HEK293 (cell line): ENCODE data around the gene CCL28.

Experiments used
- CTCF ChIA-PET: fragments of 350-600 bp; formaldehyde crosslinking; extraction: SDS; loops from one replicate; lab custom pipeline; 2021; ENCODE audit warnings: antibody characterized with exemption; lab: Yijun Ruan, JAX
- POLR2A ChIA-PET: fragments of 300-600 bp; formaldehyde crosslinking; extraction: SDS; loops from one replicate; lab custom pipeline; 2020; ENCODE audit warnings: antibody characterized with exemption, inconsistent platforms; lab: Yijun Ruan, JAX
- H3K27ac ChIP-seq: fragments of 200-500 bp; sonication (Bioruptor generic); 2 replicates; pipeline ENCODE4 v1.5.1; 2014; ENCODE audit warnings: low read depth, low read length, control low read depth, inconsistent platforms; ENCODE audit errors: extremely low read depth
- H3K36me3 ChIP-seq, 2 experiments: fragments of 200-500 bp in 1 of 2; sonication (Bioruptor generic) in 1 of 2; 1 replicate in 1 of 2; 2 replicates in 1 of 2; pipeline ENCODE4 v1.5.1; 2014 to 2017; ENCODE audit warnings: inconsistent platforms in 2 of 2, low read length in 2 of 2; ENCODE audit not compliant: control insufficient read depth in 2 of 2, insufficient read depth in 1 of 2
- H3K4me1 ChIP-seq: fragments of 200-500 bp; sonication (Bioruptor generic); 2 replicates; pipeline ENCODE4 v1.5.1; 2014; ENCODE audit warnings: mild to moderate bottlenecking, low read length, inconsistent platforms; ENCODE audit not compliant: control insufficient read depth, insufficient read depth
- H3K4me3 ChIP-seq: 2 replicates; pipeline ENCODE4 v1.5.1; 2011; ENCODE audit warnings: low read depth, mild to moderate bottlenecking, control low read depth, low read length, moderate library complexity
- H3K9me3 ChIP-seq: fragments of 200-500 bp; sonication (Bioruptor generic); 2 replicates; pipeline ENCODE4 v1.5.1; 2014; ENCODE audit warnings: low read depth, low read length, inconsistent platforms; ENCODE audit not compliant: control insufficient read depth, insufficient read depth
- BCL11B ChIP-seq: fragments of 450-650 bp; formaldehyde crosslinking; IDR thresholded peaks from 2 replicates; pipeline ENCODE4 v1.5.1; 2016; ENCODE audit warnings: low read depth, missing biosample characterization, missing genetic modification characterization
- INSM2 ChIP-seq: fragments of 450-650 bp; formaldehyde crosslinking; IDR thresholded peaks from 2 replicates; pipeline ENCODE4 v1.5.1; 2016; ENCODE audit warnings: missing biosample characterization, missing genetic modification characterization
- KLF1 ChIP-seq: fragments of 450-650 bp; formaldehyde crosslinking; IDR thresholded peaks from 2 replicates; pipeline ENCODE4 v1.5.1; 2016; ENCODE audit warnings: missing biosample characterization, missing genetic modification characterization
- KLF10 ChIP-seq: fragments of 450-650 bp; IDR thresholded peaks from 2 replicates; pipeline ENCODE4 v1.5.1; 2018; ENCODE audit warnings: missing biosample characterization, mild to moderate bottlenecking, missing genetic modification characterization
- MYNN ChIP-seq: fragments of 450-650 bp; formaldehyde crosslinking; IDR thresholded peaks from 2 replicates; pipeline ENCODE4 v1.5.1; 2016; ENCODE audit warnings: missing biosample characterization, missing genetic modification characterization, borderline replicate concordance
- PATZ1 ChIP-seq: fragments of 450-650 bp; formaldehyde crosslinking; IDR thresholded peaks from 2 replicates; pipeline ENCODE4 v1.5.1; 2016; ENCODE audit warnings: missing biosample characterization, missing genetic modification characterization
- TCF7L2 ChIP-seq: IDR thresholded peaks from 2 replicates; pipeline ENCODE4 v1.6.1; 2011; ENCODE audit warnings: low read depth, mild to moderate bottlenecking, inconsistent platforms, low read length, moderate library complexity, borderline replicate concordance
- ZBTB44 ChIP-seq: fragments of 450-650 bp; IDR thresholded peaks from 2 replicates; pipeline ENCODE4 v1.5.1; 2018; ENCODE audit warnings: missing biosample characterization, mild to moderate bottlenecking, missing genetic modification characterization
- ZIC2 ChIP-seq: fragments of 450-650 bp; formaldehyde crosslinking; IDR thresholded peaks from 2 replicates; pipeline ENCODE4 v1.5.1; 2016; ENCODE audit warnings: missing biosample characterization, missing genetic modification characterization
- ZNF10 ChIP-seq: fragments of 450-650 bp; formaldehyde crosslinking; IDR thresholded peaks from 2 replicates; pipeline ENCODE4 v1.5.1; 2017; ENCODE audit warnings: missing biosample characterization, missing genetic modification characterization
- ZNF132 ChIP-seq: fragments of 450-650 bp; formaldehyde crosslinking; IDR thresholded peaks from 2 replicates; pipeline ENCODE4 v1.5.1; 2017; ENCODE audit warnings: missing biosample characterization, missing genetic modification characterization, borderline replicate concordance
- ZNF133 ChIP-seq: fragments of 450-650 bp; formaldehyde crosslinking; IDR thresholded peaks from 2 replicates; pipeline ENCODE4 v1.5.1; 2016; ENCODE audit warnings: missing biosample characterization, missing genetic modification characterization
- ZNF148 ChIP-seq: fragments of 450-650 bp; formaldehyde crosslinking; IDR thresholded peaks from 2 replicates; pipeline ENCODE4 v1.5.0; 2017; ENCODE audit warnings: missing biosample characterization, missing genetic modification characterization, borderline replicate concordance
- ZNF155 ChIP-seq: fragments of 450-650 bp; formaldehyde crosslinking; IDR thresholded peaks from 2 replicates; pipeline ENCODE4 v1.5.1; 2016; ENCODE audit warnings: missing biosample characterization, missing genetic modification characterization
- ZNF16 ChIP-seq: fragments of 450-650 bp; formaldehyde crosslinking; IDR thresholded peaks from 2 replicates; pipeline ENCODE4 v1.5.1; 2016; ENCODE audit warnings: low read depth, missing biosample characterization, missing genetic modification characterization
- ZNF202 ChIP-seq: fragments of 450-650 bp; formaldehyde crosslinking; IDR thresholded peaks from 2 replicates; pipeline ENCODE4 v1.5.1; 2016; ENCODE audit warnings: missing biosample characterization, missing genetic modification characterization, borderline replicate concordance
- ZNF248 ChIP-seq: fragments of 450-650 bp; formaldehyde crosslinking; IDR thresholded peaks from 2 replicates; pipeline ENCODE4 v1.5.1; 2017; ENCODE audit warnings: missing biosample characterization, missing genetic modification characterization
- ZNF280C ChIP-seq: fragments of 450-650 bp; formaldehyde crosslinking; IDR thresholded peaks from 2 replicates; pipeline ENCODE4 v1.5.1; 2016; ENCODE audit warnings: missing biosample characterization, missing genetic modification characterization
- ZNF398 ChIP-seq: fragments of 450-650 bp; formaldehyde crosslinking; IDR thresholded peaks from 2 replicates; pipeline ENCODE4 v1.5.1; 2017; ENCODE audit warnings: missing biosample characterization, missing genetic modification characterization
- ZNF558 ChIP-seq: fragments of 450-650 bp; formaldehyde crosslinking; IDR thresholded peaks from 2 replicates; pipeline ENCODE4 v1.5.1; 2016; ENCODE audit warnings: missing biosample characterization, missing genetic modification characterization
- ZNF624 ChIP-seq: fragments of 450-650 bp; formaldehyde crosslinking; IDR thresholded peaks from 2 replicates; pipeline ENCODE4 v1.5.1; 2017; ENCODE audit warnings: missing biosample characterization, missing genetic modification characterization
- ZNF677 ChIP-seq: fragments of 450-650 bp; IDR thresholded peaks from 2 replicates; pipeline ENCODE4 v1.5.0; 2018; ENCODE audit warnings: missing biosample characterization, mild to moderate bottlenecking, missing genetic modification characterization, moderate library complexity
- ZNF830 ChIP-seq: fragments of 450-650 bp; IDR thresholded peaks from 2 replicates; pipeline ENCODE4 v1.5.0; 2018; ENCODE audit warnings: missing biosample characterization, missing genetic modification characterization, low read depth, mild to moderate bottlenecking, moderate library complexity
- ZSCAN16 ChIP-seq: fragments of 450-650 bp; formaldehyde crosslinking; IDR thresholded peaks from 2 replicates; pipeline ENCODE4 v1.5.1; 2016; ENCODE audit warnings: missing biosample characterization, missing genetic modification characterization

The CCL28 gene

GRCh38 chr5:43371821-43372220 lies 40.4 kb downstream of the CCL28 start:
- Histone ChIP-seq H3K4me3 (no peak overlapping the region), H3K27ac (no peak overlapping the region), H3K4me1 (no peaks in the 10 kb centered on the region), H3K36me3 (no peaks in the 10 kb centered on the region), H3K9me3 (no peaks in the 10 kb centered on the region)
- ChIA-PET POLR2A (no interaction called here), CTCF (interaction anchor here (0.5 to 1.0 kb wide), 2 partner anchors 109 to 267 kb away, joined by 3 read pairs; no protein-coding TSS in a partner anchor)
- TF ChIP-seq ZNF248 (tag by site-specific recombination) = no peak
- TF ChIP-seq ZBTB44 (tag by site-specific recombination) = no peak
- no peak for TF ChIP-seq ZNF16 (tag by site-specific recombination)
- TF ChIP-seq KLF10 (tag by site-specific recombination) = no peak
- TF ChIP-seq ZNF677 (tag by site-specific recombination) = no peak
- TF ChIP-seq ZNF148 (tag by site-specific recombination) = no peak
- no peak for TF ChIP-seq PATZ1 (tag by site-specific recombination)
- TF ChIP-seq ZNF10 = no peak

- CTCF ChIA-PET = no interaction called here
- TF ChIP-seq MYNN (no peak), ZNF280C (tag by site-specific recombination) (no peak), ZNF155 (tag by site-specific recombination) (no peak), INSM2 (tag by site-specific recombination) (no peak), ZNF202 (no peak), ZNF398 (tag by site-specific recombination) (no peak), BCL11B (tag by site-specific recombination) (no peak), ZSCAN16 (tag by site-specific recombination) (no peak), ZIC2 (tag by site-specific recombination) (no peak), ZNF624 (tag by site-specific recombination) (no peak), TCF7L2 (no peak), ZNF133 (tag by site-specific recombination) (no peak), ZNF558 (tag by site-specific recombination) (no peak), KLF1 (tag by site-specific recombination) (no peak), ZNF132 (tag by site-specific recombination) (no peak), ZNF830 (no peak)
Measured at GRCh38 chr5:43370352-43370751, 41.8 kb downstream of the CCL28 start.

More at GRCh38 chr5:43370352-43370751, 41.8 kb downstream of the CCL28 start:
- H3K4me1 ChIP-seq = no peaks in the 10 kb centered on the region
- H3K27ac ChIP-seq = no peak overlapping the region
- no peaks in the 10 kb centered on the region for H3K36me3 ChIP-seq
- no peaks in the 10 kb centered on the region for H3K9me3 ChIP-seq
- H3K4me3 ChIP-seq = no peak overlapping the region
- POLR2A ChIA-PET = no interaction called here
